CD14-positive monocyte (primary cell): Measurements from ENCODE around the gene C9orf43. TPM values are rescaled to one million over a fixed set of nuclear protein-coding genes. Genes with fewer than 3 reads are reported as not detected.

ENCODE experiments used
- DNase-seq, 3 donors: peaks; one replicate each; pipeline ENCODE4 v3.0.0-alpha.2; 2011 to 2022
- H2AFZ ChIP-seq: 2 replicates; pipeline ENCODE4 v1.6.0; 2012; ENCODE audit warnings: mild to moderate bottlenecking, low read depth, low read length, inconsistent platforms; ENCODE audit not compliant: insufficient read depth, poor library complexity, severe bottlenecking
- H3K27ac ChIP-seq, 2 donors: 1 replicate in 1 of 2; 2 replicates in 1 of 2; pipeline ENCODE4 v1.5.1; 2012 to 2013; ENCODE audit warnings: low read length in 2 of 2, control low read depth in 1 of 2, inconsistent platforms in 1 of 2, low read depth in 1 of 2, mild to moderate bottlenecking in 1 of 2
- H3K27me3 ChIP-seq, 2 donors: one replicate each; pipeline versions ENCODE4 v1.6.0 to v1.6.1; 2011 to 2013; ENCODE audit warnings: low read length in 2 of 2; ENCODE audit not compliant: control insufficient read depth in 2 of 2, insufficient read depth in 2 of 2
- H3K36me3 ChIP-seq, 2 donors: replicated peaks in 1 of 2; 1 replicate in 1 of 2; 2 replicates in 1 of 2; pipeline versions ENCODE4 v1.5.1 to v1.6.1; 2012 to 2013; ENCODE audit warnings: low read length in 2 of 2, control low read depth in 1 of 2, inconsistent platforms in 1 of 2, mild to moderate bottlenecking in 1 of 2; ENCODE audit not compliant: insufficient read depth in 2 of 2, control insufficient read depth in 1 of 2
- H3K4me1 ChIP-seq, 2 donors: 1 replicate in 1 of 2; 2 replicates in 1 of 2; pipeline versions ENCODE4 v1.5.1 to v1.6.1; 2012 to 2013; ENCODE audit warnings: low read length in 2 of 2, control low read depth in 1 of 2, inconsistent platforms in 1 of 2, mild to moderate bottlenecking in 1 of 2, moderate library complexity in 1 of 2; ENCODE audit not compliant: insufficient read depth in 2 of 2, control insufficient read depth in 1 of 2
- H3K4me2 ChIP-seq: replicated peaks from 2 replicates; pipeline ENCODE3; 2012; ENCODE audit warnings: low read length, moderate library complexity, mild to moderate bottlenecking; ENCODE audit not compliant: poor library complexity, severe bottlenecking; ENCODE audit errors: extremely low read depth
- H3K4me3 ChIP-seq, 3 experiments: fragments of 200-600 bp in 1 of 3; sonication (generic) in 1 of 3; replicated peaks in 1 of 3; 1 replicate in 2 of 3; 2 replicates in 1 of 3; pipeline ENCODE4 v1.5.1; 2011 to 2013; ENCODE audit warnings: low read length in 3 of 3, mild to moderate bottlenecking in 3 of 3, control low read depth in 2 of 3, low read depth in 2 of 3, inconsistent platforms in 1 of 3, moderate library complexity in 1 of 3
- H3K79me2 ChIP-seq: 2 replicates; pipeline ENCODE4 v1.6.0; 2012; ENCODE audit warnings: mild to moderate bottlenecking, control low read depth, inconsistent platforms, low read length, moderate library complexity; ENCODE audit not compliant: insufficient read depth
- H3K9ac ChIP-seq: 2 replicates; pipeline ENCODE4 v1.6.0; 2017; ENCODE audit warnings: low read length, mild to moderate bottlenecking; ENCODE audit not compliant: insufficient read depth, poor library complexity, severe bottlenecking
- H3K9me3 ChIP-seq, 2 donors: replicated peaks in 1 of 2; 1 replicate in 1 of 2; 2 replicates in 1 of 2; pipeline versions ENCODE4 v1.5.1 to v1.6.1; 2012 to 2013; ENCODE audit warnings: low read length in 2 of 2, control low read depth in 1 of 2; ENCODE audit not compliant: control insufficient read depth in 1 of 2, insufficient read depth in 1 of 2
- H4K20me1 ChIP-seq: 2 replicates; pipeline ENCODE4 v1.6.0; 2012; ENCODE audit warnings: mild to moderate bottlenecking, low read length, control low read depth, moderate library complexity; ENCODE audit not compliant: insufficient read depth
- H3K27ac Mint-ChIP-seq, 7 donors: one replicate each; pipeline ENCODE4 v1.8.0; 2020; ENCODE audit warnings: mild to moderate bottlenecking in 7 of 7, mixed read lengths in 7 of 7, moderate library complexity in 6 of 7, inconsistent platforms in 2 of 7
- H3K27me3 Mint-ChIP-seq, 3 donors: one replicate each; pipeline ENCODE4 v1.8.0; 2021 to 2022; ENCODE audit warnings: low read depth in 3 of 3, mild to moderate bottlenecking in 3 of 3, mixed read lengths in 3 of 3, moderate library complexity in 3 of 3, inconsistent platforms in 1 of 3
- H3K36me3 Mint-ChIP-seq, 2 donors: one replicate each; pipeline ENCODE4 v1.8.0; 2020; ENCODE audit warnings: mixed read lengths in 2 of 2, inconsistent platforms in 1 of 2, mild to moderate bottlenecking in 1 of 2
- H3K4me1 Mint-ChIP-seq: one replicate; pipeline ENCODE4 v1.8.0; 2020; ENCODE audit warnings: mild to moderate bottlenecking, mixed read lengths
- H3K4me3 Mint-ChIP-seq, 2 donors: one replicate each; pipeline ENCODE4 v1.8.0; 2020; ENCODE audit warnings: mild to moderate bottlenecking in 2 of 2, mixed read lengths in 2 of 2, moderate library complexity in 1 of 2
- H3K9me3 Mint-ChIP-seq, 7 donors: one replicate each; pipeline ENCODE4 v1.8.0; 2020 to 2022; ENCODE audit warnings: mixed read lengths in 7 of 7, mild to moderate bottlenecking in 6 of 7, moderate library complexity in 6 of 7, inconsistent platforms in 2 of 7
- CTCF ChIP-seq: fragments of 200-600 bp; IDR thresholded peaks from one replicate; pipeline ENCODE4 v1.8.0; 2022; ENCODE audit warnings: antibody characterized with exemption, mild to moderate bottlenecking
- WGBS: methylation state at CpG from one replicate; pipeline ENCODE4 v1.1.5; 2013; ENCODE audit warnings: missing lambda C conversion rate; ENCODE audit not compliant: insufficient coverage; 5-methylcytosine and 5-hydroxymethylcytosine counted together
- intact Hi-C, 2 donors: fragments of 100-400 bp; cut with micrococcal nuclease; formaldehyde crosslinking; loops; one replicate each; pipeline versions ENCODE4 v1.15.0 to v1.15.1; 2023
- polyA plus RNA-seq, 3 donors: library from polyadenylated mRNA; depleted of rRNA in 1 of 3; unstranded in 2 of 3; stranded (reverse) in 1 of 3; fragments of 300-500 nt in 2 of 3; fragments of >200 nt in 1 of 3; fragmentation: Illumina TruSeq in 2 of 3; gene quantifications; 1 replicate in 2 of 3; 2 replicates in 1 of 3; pipeline ENCODE4 v1.2.3, GENCODE V29; 2012 to 2021

Gene C9orf43
- polyA plus RNA-seq, 3 donors: 0.17 TPM; not detected in 2

GRCh38 chr9:113372059-113372458 lies 38.5 kb upstream of the C9orf43 start:
- Histone ChIP-seq H4K20me1 (no peaks in the 10 kb centered on the region), H3K27ac (no peak overlapping the region), H3K36me3 (peaks cover 9 to 21% of the 10 kb centered on the region in 2 donors), H3K27me3 (no peaks in the 10 kb centered on the region), H3K79me2 (no peaks in the 10 kb centered on the region), H3K4me1 (peaks cover 8 to 9% of the 10 kb centered on the region in 2 donors), H3K9ac (no peak overlapping the region), H3K9me3 (no peaks in the 10 kb centered on the region), H3K4me3 (no peak overlapping the region), H2AFZ (no peak overlapping the region), H3K4me2 (no peak overlapping the region)
- Mint-ChIP-seq H3K27ac (no peak overlapping the region), H3K36me3 (peaks cover 8 to 23% of the 10 kb centered on the region in 2 donors), H3K27me3 (peaks cover 0 to 1% (median 0%) of the 10 kb centered on the region in 3 donors), H3K9me3 (no peaks in the 10 kb centered on the region), H3K4me1 (peaks cover 12% of the 10 kb centered on the region), H3K4me3 (peak overlapping the region in 1 of 2 donors; percentile 24)
- DNase-seq: no peak
- no peak for TF ChIP-seq CTCF
- intact Hi-C loops: no loop called here
- WGBS: 100% methylated on average over 5 of the region's 5 CpGs

- Mint-ChIP-seq H3K27me3 (no peaks in the 10 kb centered on the region), H3K27ac (no peak overlapping the region), H3K4me3 (no peak overlapping the region)
Measured at GRCh38 chr9:113373256-113373655, 37.3 kb upstream of the C9orf43 start.

More at GRCh38 chr9:113373256-113373655, 37.3 kb upstream of the C9orf43 start:
- Histone ChIP-seq H3K4me2 (no peak overlapping the region), H3K9ac (no peak overlapping the region), H3K9me3 (no peaks in the 10 kb centered on the region), H3K4me1 (peaks cover 9 to 11% of the 10 kb centered on the region in 2 donors), H3K36me3 (peaks cover 9 to 21% of the 10 kb centered on the region in 2 donors), H4K20me1 (no peaks in the 10 kb centered on the region), H3K27me3 (no peaks in the 10 kb centered on the region), H3K27ac (no peak overlapping the region), H3K79me2 (no peaks in the 10 kb centered on the region), H2AFZ (no peak overlapping the region), H3K4me3 (no peak overlapping the region)
- TF ChIP-seq CTCF: no peak
- peaks cover 15% of the 10 kb centered on the region for H3K4me1 Mint-ChIP-seq
- no peaks in the 10 kb centered on the region for H3K9me3 Mint-ChIP-seq
- WGBS: 88% methylated on average over 2 of the region's 3 CpGs
- intact Hi-C loops: no loop called here
- DNase-seq: no peak
- H3K36me3 Mint-ChIP-seq: peaks cover 8 to 23% of the 10 kb centered on the region in 2 donors
